A673 (cell line): ENCODE data around the gene NCAM2. TPM values are rescaled to one million over a fixed set of nuclear protein-coding genes. Genes with fewer than 3 reads are reported as not detected.

ENCODE experiments used
- BruUV-seq: library from RNA; stranded (reverse); fragments of 400-500 nt; replicated peaks from 2 replicates; lab custom pipeline; 2021; lab: Mats Ljungman, UMichigan
- CTCF ChIA-PET: fragments of 300-600 bp; sonication (Branson Sonifier 250); formaldehyde crosslinking; loops from one replicate; lab custom pipeline; 2022; ENCODE audit warnings: antibody characterized with exemption; lab: Charles Lee
- POLR2A ChIA-PET: fragments of 300-600 bp; sonication (Branson Sonifier 250); formaldehyde crosslinking; loops from one replicate; lab custom pipeline; 2022; ENCODE audit warnings: antibody characterized with exemption; ENCODE audit not compliant: low non-redundant PET; lab: Charles Lee
- DNase-seq: peaks from one replicate; pipeline ENCODE4 v3.0.0-alpha.2; 2015; ENCODE audit warnings: low spot score
- H3K27ac ChIP-seq: fragments of 200-600 bp; sonication (generic); 2 replicates; pipeline ENCODE4 v1.5.1; 2016; ENCODE audit warnings: mixed run types, low read depth, mild to moderate bottlenecking, mixed read lengths, antibody characterized with exemption, low read length; ENCODE audit not compliant: poor library complexity, severe bottlenecking
- H3K27me3 ChIP-seq: fragments of 200-600 bp; sonication (generic); replicated peaks from 2 replicates; pipeline ENCODE4 v1.6.1; 2017; ENCODE audit warnings: mixed run types, low read depth, mild to moderate bottlenecking, mixed read lengths, antibody characterized with exemption, low read length; ENCODE audit not compliant: insufficient read depth, poor library complexity
- H3K36me3 ChIP-seq: fragments of 200-600 bp; sonication (generic); 2 replicates; pipeline ENCODE4 v1.6.1; 2016; ENCODE audit warnings: mixed run types, mild to moderate bottlenecking, mixed read lengths, antibody characterized with exemption, low read length; ENCODE audit not compliant: insufficient read depth, poor library complexity, severe bottlenecking
- H3K4me1 ChIP-seq: fragments of 200-600 bp; sonication (generic); 2 replicates; pipeline ENCODE4 v1.6.1; 2017; ENCODE audit warnings: mixed run types, mild to moderate bottlenecking, mixed read lengths, antibody characterized with exemption, low read length; ENCODE audit not compliant: insufficient read depth, poor library complexity, severe bottlenecking
- H3K4me3 ChIP-seq: fragments of 200-600 bp; sonication (generic); 2 replicates; pipeline ENCODE4 v1.5.1; 2016; ENCODE audit warnings: low read depth, mixed run types, mild to moderate bottlenecking, mixed read lengths, low read length; ENCODE audit not compliant: poor library complexity, severe bottlenecking
- H3K9me3 ChIP-seq: fragments of 200-600 bp; sonication (generic); 2 replicates; pipeline ENCODE4 v1.6.1; 2016; ENCODE audit warnings: mixed run types, low read depth, mild to moderate bottlenecking, mixed read lengths, antibody characterized with exemption, low read length; ENCODE audit not compliant: poor library complexity, severe bottlenecking
- CTCF ChIP-seq: fragments of 300-800, 200-600 bp; sonication (generic); conservative IDR thresholded peaks from 2 replicates; pipeline ENCODE4 v1.5.1; 2017; ENCODE audit warnings: low read depth, mild to moderate bottlenecking, antibody characterized with exemption, low read length, moderate library complexity, mixed read lengths
- EZH2 ChIP-seq: fragments of 200-600 bp; sonication (generic); IDR thresholded peaks from 2 replicates; pipeline ENCODE4 v1.6.1; 2017; ENCODE audit warnings: borderline replicate concordance, low read depth, mild to moderate bottlenecking, mixed read lengths, antibody characterized with exemption, low read length; ENCODE audit not compliant: poor library complexity, severe bottlenecking
- intact Hi-C: fragments of 100-400 bp; cut with micrococcal nuclease; formaldehyde crosslinking; loops from one replicate; pipeline ENCODE4 v1.10.0; 2022; ENCODE audit not compliant: unreplicated experiment
- total RNA-seq: library from RNA; stranded (reverse); gene quantifications from 2 replicates; pipeline ENCODE4 v1.2.3, GENCODE V29; 2021

The NCAM2 gene
- total RNA-seq, 1 experiment from 2014 or later: 38.2 TPM

GRCh38 chr21:21232320-21232719 is 234.1 kb downstream of the NCAM2 start:
- Histone ChIP-seq H3K9me3 (no peaks in the 10 kb centered on the region), H3K27ac (peak overlapping the region; percentile 53), H3K4me3 (no peak overlapping the region), H3K36me3 (no peaks in the 10 kb centered on the region), H3K27me3 (no peaks in the 10 kb centered on the region), H3K4me1 (peaks cover 48% of the 10 kb centered on the region)
- no TSS peak for BruUV-seq
- intact Hi-C loops: loop anchor here (2.0 to 5.0 kb wide), 7 partner anchors 70 to 1558 kb away; partner anchors contain the start of gene NCAM2
- DNase-seq: peak; percentile 68
- ChIA-PET POLR2A (no interaction called here), CTCF (no interaction called here)
- TF ChIP-seq CTCF (peak; percentile 80), EZH2 (no peak)

GRCh38 chr21:21233051-21233450 is 234.8 kb downstream of the NCAM2 start:
- ChIA-PET POLR2A (no interaction called here), CTCF (no interaction called here)
- no peak for DNase-seq
- intact Hi-C loops: loop anchor here (2.0 to 5.0 kb wide), 7 partner anchors 71 to 1558 kb away; partner anchors contain the start of gene NCAM2
- Histone ChIP-seq H3K27ac (peak overlapping the region; percentile 53), H3K36me3 (no peaks in the 10 kb centered on the region), H3K9me3 (no peaks in the 10 kb centered on the region), H3K27me3 (no peaks in the 10 kb centered on the region), H3K4me1 (peaks cover 53% of the 10 kb centered on the region), H3K4me3 (no peak overlapping the region)
- no peak for TF ChIP-seq EZH2
- no peak for TF ChIP-seq CTCF
- BruUV-seq: no TSS peak

- H3K9me3 ChIP-seq: no peaks in the 10 kb centered on the region
- no peaks in the 10 kb centered on the region for H3K36me3 ChIP-seq
- ChIA-PET POLR2A (interaction anchor here (0.6 kb wide), 1 partner anchor 239 kb away, joined by 5 read pairs; the partner anchor contains the start of gene NCAM2), CTCF (no interaction called here)
- H3K4me1 ChIP-seq: peaks cover 48% of the 10 kb centered on the region
- peak; percentile 66 for DNase-seq
- no peaks in the 10 kb centered on the region for H3K27me3 ChIP-seq
- H3K27ac ChIP-seq: peak overlapping the region; percentile 29
- intact Hi-C loops: no loop called here
- BruUV-seq: no TSS peak
- no peak overlapping the region for H3K4me3 ChIP-seq
- no peak for TF ChIP-seq CTCF
- no peak for TF ChIP-seq EZH2
These were observed 238.8 kb downstream of the NCAM2 start for GRCh38 chr21:21236996-21237395.
